ENCODE data around the gene FUS. TPM values are rescaled to one million over a fixed set of nuclear protein-coding genes. Genes with fewer than 3 reads are reported as not detected.

FUS gene
- total and polyA plus RNA-seq, 2 experiments from 2014 or later = 247 to 528 TPM

DNA sequence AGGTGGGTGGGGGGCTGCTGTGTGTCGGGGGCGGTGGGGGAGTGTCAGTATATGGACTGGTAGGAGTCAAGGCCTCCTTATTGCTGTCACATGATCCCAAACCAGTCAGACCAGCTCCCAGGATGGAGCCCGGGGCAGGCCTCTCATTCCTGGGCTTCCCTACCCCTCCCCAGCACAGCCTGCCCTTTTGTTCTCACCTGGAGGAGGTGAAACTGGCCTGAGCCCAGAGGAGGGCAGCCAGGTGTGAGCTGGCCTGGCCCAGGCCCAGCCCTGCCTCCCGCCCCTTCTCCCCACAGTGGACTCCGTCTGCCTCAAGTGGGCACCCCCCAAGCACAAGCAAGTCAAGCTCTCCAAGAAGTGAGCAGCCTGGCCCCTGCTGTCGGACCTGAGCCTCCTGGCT lies 49.0 kb upstream of the FUS start:
- DNase-seq (ENCODE audit: low spot score) (peak; percentile 74), ATAC-seq (peak; percentile 66)
- Mint-ChIP-seq H3K4me3 (peak overlapping the region; percentile 33), H3K27me3 (ENCODE audit: insufficient read depth, low read depth, poor library complexity) (peaks cover 23% of the 10 kb centered on the region), H3K9me3 (peaks cover 2% of the 10 kb centered on the region; the same call in 1 of the 3 replicates), H3K36me3 (ENCODE audit: low read depth) (peaks cover 45% of the 10 kb centered on the region), H3K4me1 (peaks cover 47% of the 10 kb centered on the region), H3K27ac (peak overlapping the region; percentile 98)
- H4K20me1 ChIP-seq (replicated peaks; ENCODE audit: insufficient read depth) = no peaks in the 10 kb centered on the region; the same call in 1 of the 2 replicates
- peaks cover 9% of the 10 kb centered on the region for H3K36me3 ChIP-seq (ENCODE audit: insufficient read depth)
- H3K4me2 ChIP-seq = peak overlapping the region; percentile 51; the same call in 1 of the 2 replicates
- no peak overlapping the region for H3K4me3 ChIP-seq
- peaks cover 8% of the 10 kb centered on the region; the same call in 1 of the 2 replicates for H3K79me2 ChIP-seq (replicated peaks; ENCODE audit: insufficient read depth)
- TF ChIP-seq, protein P1, sequence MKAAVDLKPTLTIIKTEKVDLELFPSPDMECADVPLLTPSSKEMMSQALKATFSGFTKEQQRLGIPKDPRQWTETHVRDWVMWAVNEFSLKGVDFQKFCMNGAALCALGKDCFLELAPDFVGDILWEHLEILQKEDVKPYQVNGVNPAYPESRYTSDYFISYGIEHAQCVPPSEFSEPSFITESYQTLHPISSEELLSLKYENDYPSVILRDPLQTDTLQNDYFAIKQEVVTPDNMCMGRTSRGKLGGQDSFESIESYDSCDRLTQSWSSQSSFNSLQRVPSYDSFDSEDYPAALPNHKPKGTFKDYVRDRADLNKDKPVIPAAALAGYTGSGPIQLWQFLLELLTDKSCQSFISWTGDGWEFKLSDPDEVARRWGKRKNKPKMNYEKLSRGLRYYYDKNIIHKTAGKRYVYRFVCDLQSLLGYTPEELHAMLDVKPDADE (IDR thresholded peaks at IDR 0.05) = no peak
- TF ChIP-seq STAT1 (IDR thresholded peaks at IDR 0.05; ENCODE audit: unreplicated experiment) (no peak), REST (IDR thresholded peaks at IDR 0.05; ENCODE audit: unreplicated experiment) (no peak), EZH2phosphoT487 (IDR thresholded peaks at IDR 0.05; ENCODE audit: unreplicated experiment) (no peak), JUNB (IDR thresholded peaks at IDR 0.05; ENCODE audit: unreplicated experiment) (no peak), POLR2AphosphoS5 (IDR thresholded peaks at IDR 0.05; ENCODE audit: low read depth) (peak; percentile 38; the same call in 1 of the 2 replicates), ZNF114 (CRISPR knock-in tag; IDR thresholded peaks at IDR 0.05) (no peak), EZH2 (IDR thresholded peaks at IDR 0.05; ENCODE audit: low read depth, unreplicated experiment) (no peak), ZNF331 (CRISPR knock-in tag; IDR thresholded peaks at IDR 0.05; ENCODE audit: low read depth) (no peak)
- H3K4me1 ChIP-seq (ENCODE audit: insufficient read depth) = peaks cover 28% of the 10 kb centered on the region
- no peaks in the 10 kb centered on the region for H3K27me3 ChIP-seq (ENCODE audit: insufficient read depth)
- no peaks in the 10 kb centered on the region for H3K9me2 ChIP-seq (ENCODE audit: insufficient read depth)
- no peak overlapping the region for H2AFZ ChIP-seq
- peak overlapping the region; percentile 84 for H3K27ac ChIP-seq (ENCODE audit: low read depth)
- H3F3A ChIP-seq (replicated peaks; ENCODE audit: low read depth) = no peaks in the 10 kb centered on the region; the same call in 1 of the 2 replicates

DNA sequence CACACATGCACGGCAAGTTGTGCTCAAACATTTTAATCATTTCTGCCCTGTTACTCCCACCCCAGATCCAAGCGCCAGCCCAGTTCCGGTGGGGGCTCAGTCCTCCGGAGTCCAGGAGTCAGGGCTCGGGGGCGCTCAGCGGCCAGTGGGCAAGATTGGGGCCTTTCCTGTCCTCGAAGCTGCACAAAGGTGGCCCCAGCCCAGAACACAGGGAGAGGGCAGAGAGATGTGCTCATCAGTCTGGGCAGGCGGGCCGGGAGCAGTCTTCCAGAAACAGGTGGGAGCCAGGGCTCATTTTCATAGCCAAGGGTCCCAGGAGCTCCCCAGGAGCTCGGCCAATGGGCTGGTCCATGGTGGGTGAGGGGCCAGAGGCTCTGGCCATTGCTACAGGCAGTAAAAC lies 48.5 kb upstream of the FUS start:
- Histone ChIP-seq H3K4me1 (ENCODE audit: insufficient read depth) (peaks cover 28% of the 10 kb centered on the region), H3K27ac (ENCODE audit: low read depth) (peak overlapping the region; percentile 84), H3K27me3 (ENCODE audit: insufficient read depth) (no peaks in the 10 kb centered on the region), H3K36me3 (ENCODE audit: insufficient read depth) (peaks cover 9% of the 10 kb centered on the region), H3K9me2 (ENCODE audit: insufficient read depth) (no peaks in the 10 kb centered on the region), H3K4me3 (no peak overlapping the region), H2AFZ (no peak overlapping the region), H3K4me2 (0 out of 2 replicates have a peak overlapping the region, but pooled peaks have one; percentile 51), H4K20me1 (replicated peaks; ENCODE audit: insufficient read depth) (no peaks in the 10 kb centered on the region; the same call in 1 of the 2 replicates), H3F3A (replicated peaks; ENCODE audit: low read depth) (no peaks in the 10 kb centered on the region; the same call in 1 of the 2 replicates), H3K79me2 (replicated peaks; ENCODE audit: insufficient read depth) (peaks cover 8% of the 10 kb centered on the region; the same call in 1 of the 2 replicates)
- H3K27me3 Mint-ChIP-seq (ENCODE audit: insufficient read depth, low read depth, poor library complexity) = peaks cover 23% of the 10 kb centered on the region
- H3K4me3 Mint-ChIP-seq = peak overlapping the region; percentile 33
- TF ChIP-seq, protein P1 (IDR thresholded peaks at IDR 0.05) = no peak
- no peak for TF ChIP-seq ZNF462 (CRISPR knock-in tag; IDR thresholded peaks at IDR 0.05)
- peak overlapping the region; percentile 98 for H3K27ac Mint-ChIP-seq
- peaks cover under 1% of the 10 kb centered on the region; the same call in 1 of the 3 replicates for H3K9me3 Mint-ChIP-seq
- DNase-seq (ENCODE audit: low spot score) = no peak
- no peak for ATAC-seq
- peaks cover 45% of the 10 kb centered on the region for H3K36me3 Mint-ChIP-seq (ENCODE audit: low read depth)
- peaks cover 51% of the 10 kb centered on the region for H3K4me1 Mint-ChIP-seq
